Measurements from ENCODE around the gene RBM24. TPM values are rescaled to one million over a fixed set of nuclear protein-coding genes. Genes with fewer than 3 reads are reported as not detected.

The RBM24 gene
- total and polyA plus RNA-seq, 8 donors = 0.25 to 2.6 (median 1.3) TPM; not detected in 1

DNA sequence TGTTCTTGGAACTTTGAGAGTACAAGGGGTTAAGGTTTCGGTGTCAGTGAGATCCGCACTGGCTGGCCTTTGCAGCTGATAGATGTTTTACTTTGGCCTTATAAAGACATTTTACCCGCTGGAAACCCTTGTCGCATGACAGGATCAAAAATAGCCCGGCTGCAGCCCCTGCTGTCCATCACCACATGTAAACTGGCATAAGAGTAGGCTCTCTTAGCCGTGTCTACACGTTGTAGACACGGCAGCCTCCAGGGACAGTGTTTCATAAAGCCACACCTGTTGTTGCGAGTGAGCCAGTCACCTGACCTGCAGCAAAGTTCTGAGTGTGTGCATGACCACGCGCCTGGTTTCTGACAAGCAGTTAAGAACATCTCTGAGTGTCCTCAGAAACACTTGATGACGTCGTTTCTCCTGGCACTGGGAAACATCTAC, 8.5 kb downstream of the RBM24 start:
- no peak overlapping the region for H3K4me3 ChIP-seq
- WGBS, 5 donors = 51 to 57% (median 55%) methylated on average over 12 to 13 of the region's 13 CpGs
- H3K27ac ChIP-seq = peak overlapping the region in 2 of 5 donors; percentile 48 to 75
- DNase-seq = peak in 1 of 2 donors; percentile 37
- peaks cover 0 to 6% (median 2%) of the 10 kb centered on the region in 4 donors for H3K36me3 ChIP-seq
- peaks cover 0 to 20% (median 15%) of the 10 kb centered on the region in 3 donors for H3K27me3 ChIP-seq
- intact Hi-C loops (cut with DNase I; ENCODE audit: low total_unique reads) = no loop called here
- peak in 2 of 3 donors; percentile 23 to 83 for TF ChIP-seq POLR2AphosphoS5 (IDR thresholded peaks at IDR 0.05)
- TF ChIP-seq POLR2A (IDR thresholded peaks at IDR 0.05) = no peak
- TF ChIP-seq, protein P1, sequence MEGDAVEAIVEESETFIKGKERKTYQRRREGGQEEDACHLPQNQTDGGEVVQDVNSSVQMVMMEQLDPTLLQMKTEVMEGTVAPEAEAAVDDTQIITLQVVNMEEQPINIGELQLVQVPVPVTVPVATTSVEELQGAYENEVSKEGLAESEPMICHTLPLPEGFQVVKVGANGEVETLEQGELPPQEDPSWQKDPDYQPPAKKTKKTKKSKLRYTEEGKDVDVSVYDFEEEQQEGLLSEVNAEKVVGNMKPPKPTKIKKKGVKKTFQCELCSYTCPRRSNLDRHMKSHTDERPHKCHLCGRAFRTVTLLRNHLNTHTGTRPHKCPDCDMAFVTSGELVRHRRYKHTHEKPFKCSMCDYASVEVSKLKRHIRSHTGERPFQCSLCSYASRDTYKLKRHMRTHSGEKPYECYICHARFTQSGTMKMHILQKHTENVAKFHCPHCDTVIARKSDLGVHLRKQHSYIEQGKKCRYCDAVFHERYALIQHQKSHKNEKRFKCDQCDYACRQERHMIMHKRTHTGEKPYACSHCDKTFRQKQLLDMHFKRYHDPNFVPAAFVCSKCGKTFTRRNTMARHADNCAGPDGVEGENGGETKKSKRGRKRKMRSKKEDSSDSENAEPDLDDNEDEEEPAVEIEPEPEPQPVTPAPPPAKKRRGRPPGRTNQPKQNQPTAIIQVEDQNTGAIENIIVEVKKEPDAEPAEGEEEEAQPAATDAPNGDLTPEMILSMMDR (IDR thresholded peaks at IDR 0.05) = no peak
- TF ChIP-seq EP300 (IDR thresholded peaks at IDR 0.05) = peak; percentile 40
- H3K9me3 ChIP-seq = no peaks in the 10 kb centered on the region
- H3K4me1 ChIP-seq = peaks cover 0 to 12% (median 3%) of the 10 kb centered on the region in 4 donors

DNA sequence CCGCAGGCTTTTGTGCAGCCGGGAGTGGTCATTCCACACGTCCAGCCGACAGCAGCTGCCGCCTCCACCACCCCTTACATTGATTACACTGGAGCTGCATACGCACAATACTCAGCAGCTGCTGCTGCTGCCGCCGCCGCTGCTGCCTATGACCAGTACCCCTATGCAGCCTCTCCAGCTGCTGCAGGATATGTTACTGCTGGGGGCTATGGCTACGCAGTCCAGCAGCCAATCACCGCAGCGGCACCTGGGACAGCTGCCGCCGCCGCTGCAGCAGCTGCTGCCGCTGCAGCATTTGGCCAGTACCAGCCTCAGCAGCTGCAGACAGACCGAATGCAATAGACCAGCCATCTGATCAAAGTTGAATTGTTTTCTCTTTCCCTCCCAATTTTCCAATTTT, 10.6 kb downstream of the RBM24 start:
- WGBS, 5 donors = 57 to 70% (median 61%) methylated on average over 14 to 17 of the region's 17 CpGs
- peaks cover 0 to 6% (median 2%) of the 10 kb centered on the region in 4 donors for H3K36me3 ChIP-seq
- intact Hi-C loops (cut with DNase I; ENCODE audit: low total_unique reads) = no loop called here
- H3K9me3 ChIP-seq = no peaks in the 10 kb centered on the region
- peaks cover 0 to 12% (median 3%) of the 10 kb centered on the region in 4 donors for H3K4me1 ChIP-seq
- peaks cover 0 to 20% (median 15%) of the 10 kb centered on the region in 3 donors for H3K27me3 ChIP-seq
- DNase-seq = peak in 1 of 2 donors; percentile 41
- no peak overlapping the region for H3K27ac ChIP-seq
- TF ChIP-seq POLR2A (IDR thresholded peaks at IDR 0.05) = no peak
- no peak for TF ChIP-seq POLR2AphosphoS5 (IDR thresholded peaks at IDR 0.05)
- TF ChIP-seq EP300 (IDR thresholded peaks at IDR 0.05) = no peak
- TF ChIP-seq, protein P1 (IDR thresholded peaks at IDR 0.05) = no peak
- H3K4me3 ChIP-seq = no peak overlapping the region

DNA sequence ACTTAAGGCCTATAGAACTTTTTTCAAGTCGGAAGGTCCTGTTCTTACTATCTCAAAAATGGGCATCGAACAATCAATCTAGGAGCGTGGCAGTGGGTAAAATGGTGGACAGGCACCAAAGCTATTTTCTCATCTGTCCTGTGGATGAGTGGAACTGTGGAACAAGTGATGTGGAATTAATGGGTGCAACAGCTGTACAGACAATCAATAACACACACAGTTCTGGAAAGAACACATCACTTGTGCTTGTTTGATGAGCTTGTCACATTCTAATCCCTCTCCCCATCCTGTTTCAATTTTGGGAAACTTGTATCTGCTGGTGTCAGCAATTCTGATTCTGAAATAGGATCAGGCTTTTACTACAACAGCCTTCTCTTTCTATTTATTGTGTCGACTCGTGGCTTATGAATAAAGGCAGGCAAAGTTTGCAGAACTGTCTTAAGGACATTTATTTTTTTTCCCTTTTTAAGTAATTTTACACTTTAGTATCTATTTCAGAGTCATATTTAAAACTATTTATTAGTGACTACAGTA, 11.5 kb downstream of the RBM24 start:
- peaks cover 0 to 12% (median 6%) of the 10 kb centered on the region in 4 donors for H3K4me1 ChIP-seq
- intact Hi-C loops (cut with DNase I; ENCODE audit: low total_unique reads) = no loop called here
- 76 to 87% (median 85%) methylated on average over 5 of the region's 5 CpGs for WGBS, 5 donors
- peaks cover 0 to 6% (median 2%) of the 10 kb centered on the region in 4 donors for H3K36me3 ChIP-seq
- DNase-seq = no peak
- no peaks in the 10 kb centered on the region for H3K9me3 ChIP-seq
- H3K4me3 ChIP-seq = no peak overlapping the region
- no peak overlapping the region for H3K27ac ChIP-seq
- peaks cover 0 to 20% (median 15%) of the 10 kb centered on the region in 3 donors for H3K27me3 ChIP-seq
- TF ChIP-seq POLR2AphosphoS5 (IDR thresholded peaks at IDR 0.05) (no peak), EP300 (IDR thresholded peaks at IDR 0.05) (no peak), POLR2A (IDR thresholded peaks at IDR 0.05) (no peak)
- TF ChIP-seq, protein P1 (IDR thresholded peaks at IDR 0.05) = no peak

DNA sequence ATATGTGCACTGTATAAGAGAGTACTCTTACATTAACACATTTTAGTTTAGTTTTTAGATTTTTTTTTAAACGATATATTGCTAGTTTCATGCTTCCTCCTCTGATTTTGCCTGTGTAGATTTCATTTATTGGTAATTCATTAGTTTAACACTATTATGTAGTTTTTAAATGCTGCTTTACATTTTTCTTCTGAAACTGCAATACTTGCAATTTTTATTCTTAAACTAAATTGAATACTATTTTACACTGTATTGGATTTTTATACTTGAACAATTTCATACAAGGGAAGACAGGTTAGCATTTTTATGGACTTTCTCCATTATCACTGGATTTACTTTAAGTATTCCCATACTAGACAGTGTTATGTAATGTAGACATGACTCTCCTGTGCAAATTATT, 12.2 kb downstream of the RBM24 start:
- Histone ChIP-seq H3K27ac (no peak overlapping the region), H3K9me3 (no peaks in the 10 kb centered on the region), H3K36me3 (peaks cover 0 to 6% (median 2%) of the 10 kb centered on the region in 4 donors), H3K4me3 (no peak overlapping the region), H3K4me1 (peaks cover 0 to 12% (median 6%) of the 10 kb centered on the region in 4 donors), H3K27me3 (peaks cover 0 to 17% (median 14%) of the 10 kb centered on the region in 3 donors)
- DNase-seq = no peak
- TF ChIP-seq POLR2A (IDR thresholded peaks at IDR 0.05) (no peak), POLR2AphosphoS5 (IDR thresholded peaks at IDR 0.05) (no peak), EP300 (IDR thresholded peaks at IDR 0.05) (no peak)
- TF ChIP-seq, protein P1 (IDR thresholded peaks at IDR 0.05) = no peak
- intact Hi-C loops (cut with DNase I; ENCODE audit: low total_unique reads) = no loop called here
- 82 to 94% (median 90%) methylated on average over 1 of the region's 1 CpG for WGBS, 5 donors
